Mononuclear cell (primary cell): ENCODE data around the gene PLEKHG3. TPM values are rescaled to one million over a fixed set of nuclear protein-coding genes. Genes with fewer than 3 reads are reported as not detected.
"Not testable (repeated sequence)": the region's sequence is repeated elsewhere in the genome, so short reads cannot be mapped to it uniquely, and the experiment has no call there.

Experiments used
- H3K27me3 ChIP-seq: 2 replicates; pipeline ENCODE4 v1.6.0; 2011; ENCODE audit warnings: low read length, control low read depth; ENCODE audit not compliant: insufficient read depth
- H3K4me1 ChIP-seq: 2 replicates; pipeline ENCODE4 v1.5.1; 2011; ENCODE audit warnings: mild to moderate bottlenecking, low read length, control low read depth; ENCODE audit not compliant: insufficient read depth
- H3K4me3 ChIP-seq: 2 replicates; pipeline ENCODE4 v1.5.1; 2011; ENCODE audit warnings: mild to moderate bottlenecking, low read length, moderate library complexity
- H3K9me3 ChIP-seq: 2 replicates; pipeline ENCODE4 v1.5.1; 2011; ENCODE audit warnings: low read depth, mild to moderate bottlenecking, control low read depth, low read length
- total RNA-seq: library from RNA; depleted of rRNA; stranded (reverse); fragments of >200 nt; gene quantifications from one replicate; pipeline ENCODE4 v1.2.3, GENCODE V29; 2012

The PLEKHG3 gene
- total RNA-seq, 1 donor = 6.7 TPM

DNA sequence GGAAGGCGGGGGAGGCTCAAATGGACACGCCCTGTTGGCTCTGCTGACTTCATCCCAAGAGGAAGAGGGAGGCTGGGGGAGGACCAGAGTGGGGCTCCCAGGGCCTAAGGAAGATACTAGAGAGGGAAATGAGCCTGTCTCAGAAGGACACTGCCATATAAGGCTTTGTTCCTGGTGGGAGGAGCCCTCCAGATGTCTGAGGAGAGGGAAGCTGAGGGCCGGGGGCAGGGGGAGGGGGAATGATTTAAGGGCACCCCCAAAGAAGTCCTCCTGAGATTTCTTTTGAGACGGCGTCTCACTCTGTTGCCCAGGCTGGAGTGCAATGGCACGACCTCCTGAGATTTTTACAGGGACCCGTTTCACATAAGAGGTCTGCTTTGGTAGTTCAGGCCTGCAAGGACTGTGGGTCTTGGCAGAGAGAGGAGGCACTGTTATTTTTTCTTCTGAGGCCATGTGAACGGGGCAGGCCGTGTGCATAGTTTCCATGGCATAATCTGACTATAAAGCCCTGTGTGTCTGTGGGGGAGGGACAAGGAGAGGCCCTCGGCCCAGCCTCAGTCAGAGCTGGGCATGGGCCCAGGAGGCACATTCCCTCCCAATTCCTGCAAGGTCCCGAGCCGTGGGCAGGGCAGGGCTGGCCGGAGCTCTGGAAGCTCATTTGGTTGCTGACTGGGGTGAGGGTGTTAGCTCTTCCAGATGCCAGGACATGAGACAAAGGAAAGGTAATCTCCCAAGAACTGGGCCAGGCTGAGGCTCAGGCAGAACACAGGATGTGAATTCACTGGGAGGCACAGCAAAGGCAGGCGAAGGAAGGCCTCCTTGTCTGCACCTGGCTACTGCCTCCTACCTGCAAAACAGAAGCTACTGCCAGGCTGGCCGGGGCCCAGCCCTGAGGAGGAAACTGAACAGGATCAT is 22.2 kb upstream of the PLEKHG3 start:
- Histone ChIP-seq H3K4me1 (no peaks in the 10 kb centered on the region), H3K4me3 (no peak overlapping the region), H3K27me3 (no peaks in the 10 kb centered on the region), H3K9me3 (no peaks in the 10 kb centered on the region)

DNA sequence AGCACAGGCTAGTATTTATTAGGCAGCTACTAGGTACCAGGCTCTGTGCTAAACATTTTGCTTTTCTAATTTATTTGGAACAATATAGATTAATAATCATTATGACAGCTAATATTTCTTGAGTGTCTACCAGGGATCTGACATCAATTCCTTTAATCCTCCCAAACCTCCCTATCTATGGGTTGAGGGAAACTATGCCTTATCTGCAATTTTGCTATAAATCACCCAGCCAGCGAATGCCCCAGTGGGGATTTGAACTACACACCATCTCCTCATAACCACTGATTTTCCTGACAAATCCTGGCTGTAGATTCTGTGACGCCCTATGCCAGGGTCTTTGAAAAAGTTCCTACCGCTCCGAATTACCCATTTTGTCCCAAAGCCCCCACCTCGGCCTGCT is 21.4 kb upstream of the PLEKHG3 start:
- no peaks in the 10 kb centered on the region for H3K27me3 ChIP-seq
- H3K9me3 ChIP-seq = no peaks in the 10 kb centered on the region
- H3K4me1 ChIP-seq = peaks cover 6% of the 10 kb centered on the region
- no peak overlapping the region for H3K4me3 ChIP-seq

DNA sequence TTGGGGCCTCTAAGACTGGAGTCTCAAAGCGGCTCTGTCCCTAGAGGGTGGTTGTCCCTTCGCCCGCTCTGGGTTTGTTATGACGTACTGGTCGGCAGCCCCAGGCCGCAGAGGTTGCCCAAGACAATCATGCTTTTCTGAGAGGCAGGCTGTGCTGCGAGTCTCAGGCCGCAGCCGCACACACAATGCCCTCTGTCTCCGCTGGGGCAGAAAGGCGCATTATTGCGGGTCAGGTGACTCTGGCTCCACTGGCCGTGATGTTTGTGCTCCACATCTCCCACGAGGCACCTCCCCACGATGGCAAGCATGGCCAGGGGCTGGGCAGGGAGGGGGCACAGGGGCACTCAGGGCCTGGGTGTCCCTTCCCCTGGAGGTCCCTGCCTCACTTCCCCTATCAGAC is 21.0 kb upstream of the PLEKHG3 start:
- Histone ChIP-seq H3K9me3 (no peaks in the 10 kb centered on the region), H3K4me1 (peaks cover 10% of the 10 kb centered on the region), H3K4me3 (no peak overlapping the region)

DNA sequence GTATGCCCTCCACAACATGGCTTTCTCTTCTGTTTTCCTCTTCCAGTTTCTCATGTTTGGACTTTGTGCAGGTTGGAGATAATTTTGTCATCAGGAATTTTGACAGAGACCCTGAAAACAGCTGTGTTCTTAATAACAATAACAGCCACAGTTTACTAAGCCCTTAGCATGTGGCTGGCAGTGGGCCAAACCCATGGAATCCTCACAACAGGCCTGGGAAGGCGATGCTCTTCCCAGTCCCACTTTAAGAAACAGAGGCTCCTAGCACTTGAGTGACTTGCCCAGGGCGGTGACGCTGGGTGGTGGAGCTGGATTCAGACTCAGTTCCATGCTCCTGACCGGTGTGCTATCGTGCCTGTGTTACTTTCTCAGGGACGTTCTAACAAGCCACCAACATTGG is 20.1 kb upstream of the PLEKHG3 start:
- Histone ChIP-seq H3K9me3 (no peaks in the 10 kb centered on the region), H3K4me1 (peaks cover 18% of the 10 kb centered on the region), H3K4me3 (no peak overlapping the region), H3K27me3 (no peaks in the 10 kb centered on the region)

More for the DNA sequence above, 21.0 kb upstream of the PLEKHG3 start:
- H3K27me3 ChIP-seq = no peaks in the 10 kb centered on the region

DNA sequence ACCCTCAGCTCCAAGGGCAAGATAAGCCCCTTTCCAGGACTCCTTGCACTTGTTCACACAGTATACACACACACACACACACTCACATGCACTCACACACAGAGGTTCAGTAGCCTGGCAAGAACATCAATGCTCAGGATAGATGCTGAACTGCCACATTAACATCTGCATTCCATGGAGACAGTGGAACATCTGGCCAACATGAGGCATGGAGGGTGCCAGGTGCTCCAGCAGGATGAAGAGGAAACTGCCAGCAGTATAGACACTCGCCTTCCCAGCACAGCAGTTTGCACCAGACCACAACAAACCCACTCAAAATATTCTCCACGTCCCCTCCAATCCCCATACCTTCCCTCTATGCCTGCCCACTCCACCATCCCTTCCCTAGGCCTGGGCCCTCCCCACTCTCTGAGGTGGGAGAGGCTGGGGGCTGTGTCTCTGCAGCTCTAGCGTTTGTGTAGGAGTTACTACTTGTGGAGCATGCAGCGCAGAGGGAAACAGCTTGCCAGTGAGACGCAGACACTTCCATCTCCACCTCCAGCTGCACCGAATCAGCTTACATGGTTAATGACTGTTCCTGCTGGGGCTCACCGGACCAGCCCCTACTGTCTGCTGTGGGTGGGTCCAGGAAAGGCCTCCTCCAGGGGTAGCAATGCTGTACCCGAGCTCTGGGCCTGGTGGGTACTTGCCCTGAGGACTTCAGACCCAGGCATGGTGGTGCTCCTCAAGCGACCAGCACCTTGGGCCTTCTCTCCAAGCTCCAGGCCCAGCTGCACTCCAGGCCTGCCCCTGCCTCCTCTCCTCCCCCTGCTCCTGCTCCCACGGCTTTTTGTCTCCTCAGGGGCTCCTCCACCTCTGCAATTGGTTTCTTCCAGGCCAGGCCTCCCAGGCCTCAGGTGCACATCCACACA is 18.6 kb upstream of the PLEKHG3 start:
- H3K9me3 ChIP-seq = no peaks in the 10 kb centered on the region
- no peak overlapping the region for H3K4me3 ChIP-seq
- no peaks in the 10 kb centered on the region for H3K27me3 ChIP-seq
- peaks cover 18% of the 10 kb centered on the region for H3K4me1 ChIP-seq

DNA sequence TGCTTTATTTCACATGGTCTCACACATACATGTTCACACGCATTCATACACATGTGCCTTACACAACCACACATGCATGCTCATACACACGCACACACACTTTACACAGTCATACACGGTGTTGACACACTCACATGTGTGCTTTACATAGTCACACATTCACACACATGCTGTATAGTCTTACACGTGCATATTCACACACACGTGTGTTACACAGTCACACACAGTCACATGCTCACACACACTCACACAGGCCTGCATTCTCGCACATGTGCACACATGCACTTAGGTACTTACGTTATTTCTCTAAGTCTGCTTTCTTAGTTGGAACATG is 18.0 kb upstream of the PLEKHG3 start:
- H3K4me3 ChIP-seq = no peak overlapping the region
- peaks cover 21% of the 10 kb centered on the region for H3K4me1 ChIP-seq
- H3K9me3 ChIP-seq = no peaks in the 10 kb centered on the region
- H3K27me3 ChIP-seq = no peaks in the 10 kb centered on the region

DNA sequence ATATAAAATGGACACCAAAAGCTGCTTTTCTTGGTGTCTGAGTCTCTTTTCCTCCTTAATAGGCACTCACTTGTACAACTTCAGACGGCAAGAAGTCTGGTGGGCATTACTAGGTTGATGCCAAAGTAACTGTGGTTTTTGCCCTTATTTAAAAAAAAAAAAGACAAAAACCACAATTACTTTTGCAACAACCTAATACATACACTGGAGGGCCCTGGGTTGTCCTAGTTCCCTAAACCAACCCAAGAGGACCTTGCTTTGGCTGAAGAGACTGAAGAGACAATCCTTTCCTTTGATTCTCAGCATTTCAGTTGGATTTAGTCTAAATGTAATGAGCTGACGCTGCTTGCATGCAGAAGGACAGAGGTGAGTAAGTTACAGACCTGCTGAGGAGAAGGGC is 16.2 kb upstream of the PLEKHG3 start:
- Histone ChIP-seq H3K4me1 (peaks cover 30% of the 10 kb centered on the region), H3K9me3 (no peaks in the 10 kb centered on the region), H3K4me3 (no peak overlapping the region), H3K27me3 (no peaks in the 10 kb centered on the region)

DNA sequence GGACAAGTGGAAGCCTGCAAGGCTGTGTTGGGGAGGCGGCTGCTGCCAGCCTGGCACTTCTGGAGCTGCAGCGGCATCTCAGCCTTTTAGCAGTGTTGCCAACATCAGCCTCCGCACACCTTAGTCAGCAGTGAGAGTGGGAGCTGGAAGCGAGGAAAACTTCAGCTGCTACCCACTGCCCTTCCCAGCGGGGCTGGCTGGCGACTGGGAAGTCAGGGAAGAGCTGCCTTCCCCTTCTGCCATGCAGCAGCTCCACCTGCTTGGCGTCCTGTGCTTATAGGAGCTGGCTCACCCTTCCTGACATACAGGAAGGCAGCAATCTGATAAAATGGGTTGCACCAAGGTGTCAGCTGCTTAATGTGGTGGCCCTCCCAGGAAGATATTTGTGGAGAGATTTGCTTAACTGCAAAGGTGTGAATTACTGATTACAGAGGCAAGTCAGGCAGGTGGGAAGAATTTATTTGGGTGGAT is 15.4 kb upstream of the PLEKHG3 start:
- Histone ChIP-seq H3K4me1 (peaks cover 35% of the 10 kb centered on the region), H3K4me3 (no peak overlapping the region), H3K27me3 (no peaks in the 10 kb centered on the region), H3K9me3 (no peaks in the 10 kb centered on the region)

DNA sequence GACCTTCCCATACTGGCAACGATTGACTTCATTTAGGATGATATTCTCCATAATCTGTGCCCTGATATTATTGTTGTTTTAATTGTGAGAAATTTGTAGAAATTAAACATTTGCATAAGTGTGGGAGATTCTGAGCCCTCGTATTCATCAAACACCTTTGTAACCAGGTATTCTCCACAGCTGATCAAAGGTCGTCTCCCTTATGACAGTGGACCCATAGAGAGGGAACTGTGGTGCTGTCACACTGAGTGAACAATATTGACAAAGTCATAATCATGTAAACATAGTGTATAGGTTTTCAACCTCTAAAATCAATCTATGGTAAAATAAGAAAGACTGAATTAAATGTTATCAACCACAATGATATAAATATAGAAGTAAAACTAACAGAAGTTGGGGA is 14.9 kb upstream of the PLEKHG3 start:
- H3K4me1 ChIP-seq = peaks cover 35% of the 10 kb centered on the region
- no peak overlapping the region for H3K4me3 ChIP-seq

DNA sequence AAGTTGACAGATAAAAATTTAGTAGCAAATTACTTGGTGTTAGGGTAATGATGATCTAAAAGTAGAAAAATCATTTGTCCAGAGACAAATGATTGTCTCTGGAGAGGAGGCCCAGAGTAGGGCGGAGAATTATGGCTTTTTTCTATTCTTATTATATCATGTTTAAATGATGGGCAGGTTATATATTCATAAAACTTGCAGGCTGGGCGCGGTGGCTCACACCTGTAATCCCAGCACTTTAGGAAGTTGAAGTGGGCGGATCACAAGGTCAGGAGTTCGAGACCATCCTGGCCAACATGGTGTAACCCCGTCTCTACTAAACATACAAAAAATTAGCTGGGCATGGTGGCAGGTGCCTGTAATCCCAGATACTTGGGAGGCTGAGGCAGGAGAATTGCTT is 13.6 kb upstream of the PLEKHG3 start:
- H3K27me3 ChIP-seq = not testable (repeated sequence)
- peaks cover 35% of the 10 kb centered on the region for H3K4me1 ChIP-seq

More for the DNA sequence above, 14.9 kb upstream of the PLEKHG3 start:
- Histone ChIP-seq H3K9me3 (no peaks in the 10 kb centered on the region), H3K27me3 (no peaks in the 10 kb centered on the region)

DNA sequence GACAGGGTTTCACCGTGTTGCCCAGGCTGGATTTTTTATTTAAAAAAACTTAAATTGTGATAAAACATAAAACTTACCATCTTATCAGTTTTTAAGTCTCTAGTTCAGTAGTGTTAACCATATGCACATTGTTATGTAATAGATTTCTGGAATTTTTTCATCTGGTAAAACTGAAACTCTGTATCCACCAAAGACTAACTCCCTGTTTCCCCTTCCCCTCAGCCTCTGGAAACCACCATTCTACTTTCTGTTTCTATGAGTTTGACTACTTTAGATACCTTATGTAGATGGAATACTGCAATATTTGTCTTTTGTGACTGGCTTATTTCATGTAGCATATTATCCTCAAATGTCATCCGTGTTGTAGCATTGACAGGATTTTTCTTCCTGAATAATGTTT is 12.8 kb upstream of the PLEKHG3 start:
- H3K4me3 ChIP-seq = no peak overlapping the region
- no peaks in the 10 kb centered on the region for H3K27me3 ChIP-seq
- no peaks in the 10 kb centered on the region for H3K9me3 ChIP-seq
- H3K4me1 ChIP-seq = peaks cover 39% of the 10 kb centered on the region

More for the DNA sequence above, 13.6 kb upstream of the PLEKHG3 start:
- H3K4me3 ChIP-seq, H3K9me3 ChIP-seq: not testable (repeated sequence)

DNA sequence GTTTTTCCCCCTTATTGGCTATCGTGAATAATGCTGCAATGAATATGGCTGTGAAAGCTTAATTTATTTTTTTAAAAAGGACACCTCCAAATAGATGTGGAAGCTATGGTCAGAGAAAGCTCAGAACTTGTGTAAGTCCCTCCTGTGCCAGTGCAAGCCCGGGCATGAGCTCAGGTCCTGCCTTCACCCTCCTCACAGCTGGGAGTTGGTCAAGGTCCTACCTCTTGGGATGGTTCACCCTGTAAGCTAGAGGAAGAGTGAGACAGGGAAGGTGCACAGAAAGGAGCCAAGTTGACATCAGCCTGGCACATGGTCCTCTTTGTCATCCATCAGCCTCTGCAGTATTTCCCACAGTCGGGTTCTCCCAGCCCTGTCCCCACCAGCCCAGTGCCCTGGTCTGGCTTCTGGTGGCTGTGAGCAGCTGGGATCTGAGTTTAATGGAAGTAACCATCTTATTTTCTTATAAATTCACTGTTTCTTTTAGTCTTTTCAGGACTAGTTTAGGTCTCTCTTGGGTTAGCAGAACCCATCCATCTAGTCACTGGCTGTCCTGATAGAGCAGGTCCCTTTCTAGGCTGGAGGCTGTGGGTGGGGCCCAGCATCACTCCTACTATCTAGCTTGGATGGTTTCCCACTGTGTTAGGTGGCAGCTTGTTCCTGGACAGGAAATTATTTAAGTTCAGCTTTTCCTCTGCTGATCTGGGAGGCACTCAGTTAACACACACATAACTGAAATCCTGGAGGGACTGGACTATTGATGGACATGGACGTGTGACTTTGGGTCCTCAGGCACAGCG is 11.8 kb upstream of the PLEKHG3 start:
- Histone ChIP-seq H3K27me3 (no peaks in the 10 kb centered on the region), H3K4me3 (no peak overlapping the region), H3K4me1 (peaks cover 46% of the 10 kb centered on the region)

DNA sequence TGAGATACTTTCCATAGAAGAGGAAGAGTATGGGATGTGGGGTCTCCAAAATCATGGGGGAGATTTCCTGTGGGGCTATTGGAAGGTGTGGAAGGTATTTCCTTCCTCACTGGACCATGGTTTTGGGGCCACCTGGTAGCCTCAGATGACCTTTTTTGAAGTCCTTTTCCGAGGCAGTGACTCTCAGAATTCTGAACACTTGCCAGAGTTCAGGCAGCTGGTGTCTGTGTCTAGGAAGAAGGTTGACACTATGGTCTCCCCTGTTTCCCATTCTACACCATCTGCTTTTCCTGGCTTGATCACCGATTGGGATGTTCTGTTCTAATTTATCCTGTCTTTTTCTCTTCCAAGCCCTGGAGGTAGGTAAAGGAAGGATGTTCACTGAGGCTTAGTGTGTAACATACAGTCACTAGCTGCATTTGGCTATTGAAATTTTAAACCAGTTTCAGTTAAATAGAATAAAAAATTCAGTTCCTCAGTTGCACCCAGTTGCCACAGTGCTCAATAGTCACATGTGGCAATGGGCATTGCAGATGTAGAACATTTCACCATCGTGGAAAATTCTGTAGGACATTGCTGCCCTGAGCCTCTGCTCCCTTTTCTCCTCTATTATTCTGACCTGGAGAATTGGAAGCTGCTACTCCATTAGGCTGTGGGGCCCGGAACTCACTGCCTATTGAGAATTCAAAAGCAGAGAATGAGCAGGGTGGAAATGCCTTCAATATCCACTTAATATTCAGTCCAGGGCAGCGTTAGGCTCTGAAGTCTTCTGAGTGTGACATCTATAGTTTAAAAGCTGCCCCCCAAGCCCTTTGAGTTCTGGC is 11.0 kb upstream of the PLEKHG3 start:
- no peaks in the 10 kb centered on the region for H3K27me3 ChIP-seq
- H3K4me1 ChIP-seq = peaks cover 46% of the 10 kb centered on the region
- H3K4me3 ChIP-seq = no peak overlapping the region

More for the DNA sequence above, 11.8 kb upstream of the PLEKHG3 start:
- no peaks in the 10 kb centered on the region for H3K9me3 ChIP-seq

DNA sequence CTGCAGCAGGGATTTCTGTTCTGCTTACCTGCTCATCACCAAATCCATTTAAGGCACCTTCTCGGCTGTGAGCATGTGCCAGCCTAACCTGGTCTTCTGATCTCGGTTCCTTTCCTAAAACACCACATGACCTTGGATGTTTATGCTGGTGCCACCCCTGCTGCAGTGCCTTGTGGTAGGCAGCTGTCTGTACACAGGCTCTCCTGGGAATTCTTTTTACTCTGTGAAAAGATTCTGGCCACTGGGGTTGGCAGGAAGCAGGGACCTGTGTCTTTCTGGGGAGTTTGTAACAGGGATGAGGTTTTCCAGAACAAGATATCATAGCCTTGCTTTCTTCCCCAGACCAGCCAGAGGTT is 10.4 kb upstream of the PLEKHG3 start:
- Histone ChIP-seq H3K4me3 (no peak overlapping the region), H3K9me3 (no peaks in the 10 kb centered on the region), H3K27me3 (no peaks in the 10 kb centered on the region), H3K4me1 (peaks cover 46% of the 10 kb centered on the region)

More for the DNA sequence above, 11.0 kb upstream of the PLEKHG3 start:
- no peaks in the 10 kb centered on the region for H3K9me3 ChIP-seq
